NCI-H446 (cell line): Measurements from ENCODE around the gene BTF3L4.
"Not testable (repeated sequence)": the region's sequence is repeated elsewhere in the genome, so short reads cannot be mapped to it uniquely, and the experiment has no call there.

ENCODE experiments used
- DNase-seq, 2 experiments: peaks; one replicate each; lab custom pipeline; 2025; lab: John Stamatoyannopoulos, UW

The BTF3L4 gene

GRCh38 chr1:52055066-52055865 lies 829 bp upstream of the BTF3L4 start, which contains the start of gene TXNDC12:
TXNDC12 (minus strand) TSS chr1:52055191; CDS start chr1:52055096, 95 bp downstream.
- DNase-seq, result peak; percentile 90 to 92

- no peak for DNase-seq
Observed at GRCh38 chr1:52055866-52056162, 281 bp upstream of the BTF3L4 start.

GRCh38 chr1:52056937-52057231 lies 789 bp downstream of the BTF3L4 start:
- DNase-seq, result no peak

GRCh38 chr1:52057255-52057654 lies 1.2 kb downstream of the BTF3L4 start:
- peak in 1 of 2 experiments; percentile 22 for DNase-seq

- DNase-seq, result no peak
Observed at GRCh38 chr1:52057876-52058415, 1.9 kb downstream of the BTF3L4 start.

- DNase-seq, result no peak
Observed at GRCh38 chr1:52059321-52059720, 3.2 kb downstream of the BTF3L4 start.

GRCh38 chr1:52059888-52060287 lies 3.8 kb downstream of the BTF3L4 start:
- no peak for DNase-seq

GRCh38 chr1:52060822-52061221 lies 4.7 kb downstream of the BTF3L4 start:
- DNase-seq, result no peak

- DNase-seq, result no peak
Observed at GRCh38 chr1:52063192-52063591, 7.1 kb downstream of the BTF3L4 start.

- DNase-seq, result no peak
Observed at GRCh38 chr1:52070704-52071103, 14.6 kb downstream of the BTF3L4 start.

- no peak for DNase-seq
Observed at GRCh38 chr1:52072291-52072690, 16.2 kb downstream of the BTF3L4 start.

- not testable (repeated sequence) for DNase-seq
Observed at GRCh38 chr1:52077277-52077676, 21.2 kb downstream of the BTF3L4 start.

- no peak for DNase-seq
Observed at GRCh38 chr1:52080014-52080415, 23.9 kb downstream of the BTF3L4 start.

GRCh38 chr1:52087892-52088291 lies 31.8 kb downstream of the BTF3L4 start:
- DNase-seq, result not testable (repeated sequence)

GRCh38 chr1:52094300-52094699 lies 38.2 kb downstream of the BTF3L4 start:
- DNase-seq, result not testable (repeated sequence)

GRCh38 chr1:52096216-52096615 lies 40.1 kb downstream of the BTF3L4 start:
- no peak for DNase-seq

GRCh38 chr1:52098139-52098871 lies 42.2 kb downstream of the BTF3L4 start:
- DNase-seq, result no peak

- no peak for DNase-seq
Observed at GRCh38 chr1:52102336-52103013, 46.4 kb downstream of the BTF3L4 start.

GRCh38 chr1:52111492-52111891 lies 55.4 kb downstream of the BTF3L4 start:
- no peak for DNase-seq

GRCh38 chr1:52112489-52112888 lies 56.4 kb downstream of the BTF3L4 start:
- no peak for DNase-seq

- no peak for DNase-seq
Observed at GRCh38 chr1:52119301-52120079, 63.4 kb downstream of the BTF3L4 start.

- DNase-seq, result no peak
Observed at GRCh38 chr1:52122384-52122783, 66.3 kb downstream of the BTF3L4 start.
